ENCODE data around the gene AGAP3.
"Not testable (repeated sequence)": the region's sequence is repeated elsewhere in the genome, so short reads cannot be mapped to it uniquely, and the experiment has no call there.

Gene AGAP3

DNA sequence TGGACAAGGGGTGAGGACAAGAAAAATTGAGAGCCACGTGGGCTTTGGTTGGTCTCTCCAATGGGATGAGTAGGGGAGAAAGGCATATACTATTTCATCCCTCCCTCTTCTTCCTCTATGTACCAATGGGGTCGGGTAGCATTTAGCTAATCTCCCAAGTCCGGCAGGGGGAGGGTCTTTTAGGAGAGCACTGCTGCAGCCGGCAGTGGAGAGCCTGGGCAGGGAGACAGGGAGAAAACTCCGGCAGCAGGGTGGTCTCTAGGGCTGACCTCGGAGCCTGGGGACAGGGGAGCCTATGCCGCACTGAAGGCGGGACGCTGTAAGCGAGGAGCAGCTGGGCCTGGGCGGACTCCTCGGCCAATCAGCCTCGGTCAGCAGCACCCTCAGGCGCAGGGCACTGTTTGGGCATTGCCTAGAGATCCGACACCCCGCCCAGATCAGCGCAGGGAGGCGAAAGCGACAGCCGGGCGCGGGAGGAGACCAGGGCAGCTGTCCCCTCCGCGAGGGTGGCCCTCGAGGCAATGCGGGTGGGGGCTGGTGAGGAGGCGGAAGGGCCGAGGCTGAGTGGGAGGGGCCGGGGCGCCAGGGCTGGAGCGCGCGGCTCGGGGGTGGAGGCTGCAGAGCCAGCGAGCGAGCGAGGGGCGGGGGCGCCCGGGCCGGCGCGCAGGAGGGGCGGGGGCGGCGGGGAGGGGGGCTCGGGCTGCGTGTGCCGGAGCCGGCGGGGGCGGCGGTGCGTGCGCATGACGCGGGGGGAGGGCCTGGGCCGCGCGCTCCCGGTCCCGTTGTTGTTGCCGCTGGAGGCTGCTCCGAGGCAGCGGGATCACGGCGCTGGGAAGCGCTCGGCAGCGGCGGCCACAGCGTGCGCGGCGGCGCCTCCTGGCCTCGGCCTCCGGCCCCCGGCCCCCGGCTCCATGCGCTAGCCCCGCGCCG, at the start of gene AGAP3:
AGAP3 (plus strand) TSS at position 785 of the 930 bp plus-strand sequence. CDS start 267 bp downstream, outside the sequence.
- intact Hi-C loops (cut with DNase I): no loop called here
- peak; percentile 74 to 96 (median 90) for DNase-seq

DNA sequence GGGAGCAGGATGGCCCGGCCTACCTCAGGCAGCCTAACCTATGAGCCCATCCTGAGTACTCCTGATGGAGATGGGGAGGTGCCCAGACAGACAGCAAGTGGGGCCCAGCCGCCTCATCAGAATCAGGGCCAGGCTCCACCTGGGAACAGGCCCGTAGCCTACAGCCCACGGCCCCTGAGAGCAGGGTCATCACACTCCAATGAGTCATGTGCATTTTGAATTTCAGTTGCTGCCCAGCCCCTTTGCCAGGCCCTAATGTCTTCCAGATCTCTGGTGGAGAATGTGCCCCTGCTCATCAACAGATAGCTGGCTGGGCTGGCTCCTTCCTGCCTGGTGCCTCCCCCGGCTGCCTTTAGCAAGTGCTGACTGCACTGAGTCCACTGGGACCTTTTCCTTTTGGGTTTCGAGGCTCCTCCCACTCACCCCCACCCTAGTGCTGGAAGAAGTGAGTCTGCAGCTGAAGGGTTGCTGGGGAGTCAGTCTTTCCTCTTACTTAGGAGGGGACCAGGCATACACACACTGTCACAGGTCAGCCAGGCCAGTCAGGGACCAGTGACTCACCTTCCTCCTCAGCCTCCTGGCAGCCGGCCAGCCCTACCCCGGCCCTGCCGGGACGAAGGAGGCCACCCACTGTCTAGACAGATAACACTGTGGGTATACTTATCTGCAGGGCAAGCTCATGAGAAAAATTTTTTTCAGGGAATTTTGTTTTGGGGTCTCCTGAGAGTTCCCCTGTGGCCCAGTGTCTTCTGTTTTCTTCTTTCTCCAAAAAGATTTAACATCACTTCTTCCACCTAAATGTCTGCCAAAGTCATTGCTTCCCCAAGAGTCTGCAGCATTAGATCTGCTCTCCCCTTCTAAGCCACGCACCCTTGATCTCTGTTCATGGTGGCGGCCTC, 47.1 kb upstream of the AGAP3 start:
- intact Hi-C loops (cut with DNase I): no loop called here
- peak in 2 of 42 donors; percentile 47 to 56 for DNase-seq

DNA sequence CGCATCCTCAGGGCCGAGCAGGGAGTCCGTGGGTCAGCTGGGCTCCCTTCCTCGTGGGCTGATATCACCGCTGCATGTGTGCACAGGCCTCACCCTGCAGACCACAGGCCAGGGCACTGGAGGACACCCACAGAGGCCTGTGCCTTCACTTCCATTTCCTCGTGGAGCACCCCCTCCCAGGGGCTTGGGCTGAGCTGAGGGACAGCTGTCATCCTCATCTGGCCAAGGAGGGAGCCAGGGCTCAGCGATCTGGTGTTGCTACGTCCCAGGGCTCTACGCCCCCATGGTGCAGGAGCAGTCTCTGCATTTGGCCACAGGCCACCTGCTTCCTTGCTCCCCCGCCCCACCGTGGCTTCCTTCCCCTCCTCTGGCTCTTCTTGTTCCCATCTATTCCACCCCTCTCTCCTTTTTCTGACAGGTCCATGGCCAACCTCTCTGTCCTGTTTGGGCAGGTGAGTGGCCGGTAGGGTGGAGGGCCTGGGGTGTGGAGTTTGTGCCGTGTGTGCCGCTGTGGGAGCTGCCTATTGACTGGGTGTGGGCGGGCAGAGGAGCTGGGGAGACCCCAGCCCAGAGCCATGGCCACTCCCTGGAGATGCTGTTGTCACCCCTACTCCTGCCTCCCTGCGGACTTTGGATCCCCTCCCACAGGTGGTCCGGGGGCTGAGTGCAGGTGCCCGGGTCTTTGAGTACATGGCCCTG, 46.3 kb upstream of the AGAP3 start:
- intact Hi-C loops (cut with DNase I): no loop called here
- DNase-seq: no peak

DNA sequence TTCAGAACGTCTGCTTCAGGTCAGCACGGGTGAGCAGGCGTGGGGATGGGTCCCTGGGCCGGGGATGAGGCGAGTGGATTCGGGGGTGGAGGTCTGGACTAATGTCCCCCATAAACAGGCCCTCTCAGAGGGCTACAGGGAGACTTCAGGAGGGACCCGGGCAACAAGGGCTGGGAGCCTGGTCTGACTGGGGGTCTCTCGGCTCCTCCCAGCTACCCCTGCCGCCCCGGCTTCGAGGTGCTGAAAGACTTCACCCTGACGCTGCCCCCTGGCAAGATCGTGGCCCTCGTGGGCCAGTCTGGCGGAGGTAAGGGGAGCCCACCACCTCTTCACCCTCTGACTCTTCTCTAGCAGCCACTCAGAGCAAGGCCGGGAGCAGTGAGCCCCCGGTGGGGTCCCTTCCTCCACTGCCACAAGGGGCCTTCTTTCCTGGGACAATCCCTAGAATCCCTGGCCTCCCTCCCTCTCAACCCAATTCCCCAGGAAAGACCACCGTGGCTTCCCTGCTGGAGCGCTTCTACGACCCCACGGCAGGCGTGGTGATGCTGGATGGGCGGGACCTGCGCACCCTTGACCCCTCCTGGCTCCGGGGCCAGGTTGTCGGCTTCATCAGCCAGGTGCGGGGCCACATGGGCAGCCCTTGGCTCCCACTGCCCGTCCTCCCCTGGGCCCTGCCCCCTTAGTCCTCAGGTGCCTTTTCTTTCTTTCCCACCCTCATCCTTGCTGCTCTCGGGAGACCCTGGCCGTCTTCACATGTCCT, 45.5 kb upstream of the AGAP3 start:
- no peak for DNase-seq
- intact Hi-C loops (cut with DNase I): no loop called here

DNA sequence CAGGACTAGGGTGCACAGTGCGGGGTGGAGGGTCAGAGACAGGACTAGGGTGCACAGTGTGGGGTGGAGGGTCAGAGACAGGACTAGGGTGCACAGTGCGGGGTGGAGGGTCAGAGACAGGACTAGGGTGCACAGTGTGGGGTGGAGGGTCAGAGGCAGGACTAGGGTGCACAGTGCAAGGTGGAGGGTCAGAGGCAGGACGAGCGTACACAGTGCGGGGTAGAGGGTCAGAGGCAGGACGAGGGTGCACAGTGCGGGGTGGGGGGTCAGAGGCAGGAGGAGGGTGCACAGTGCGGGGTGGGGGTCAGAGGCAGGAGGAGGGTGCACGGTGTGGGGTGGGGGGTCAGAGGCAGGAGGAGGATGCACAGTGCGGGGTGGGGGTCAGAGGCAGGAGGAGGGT, 42.8 kb upstream of the AGAP3 start:
- intact Hi-C loops (cut with DNase I); DNase-seq: not testable (repeated sequence)

DNA sequence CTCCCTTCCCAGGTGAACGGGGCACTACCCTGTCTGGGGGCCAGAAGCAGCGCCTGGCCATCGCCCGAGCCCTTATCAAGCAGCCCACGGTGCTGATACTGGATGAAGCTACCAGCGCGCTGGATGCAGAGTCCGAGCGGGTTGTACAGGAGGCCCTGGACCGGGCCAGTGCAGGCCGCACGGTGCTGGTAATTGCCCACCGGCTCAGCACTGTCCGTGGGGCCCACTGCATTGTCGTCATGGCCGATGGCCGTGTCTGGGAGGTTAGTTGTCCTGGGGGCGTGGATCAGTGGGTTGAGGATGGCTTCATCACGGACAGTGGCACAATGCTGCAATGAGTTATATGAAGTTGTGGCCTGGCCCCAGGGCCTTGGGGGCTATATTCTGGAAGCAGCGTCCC, 42.3 kb upstream of the AGAP3 start:
- intact Hi-C loops (cut with DNase I): no loop called here
- DNase-seq: no peak

DNA sequence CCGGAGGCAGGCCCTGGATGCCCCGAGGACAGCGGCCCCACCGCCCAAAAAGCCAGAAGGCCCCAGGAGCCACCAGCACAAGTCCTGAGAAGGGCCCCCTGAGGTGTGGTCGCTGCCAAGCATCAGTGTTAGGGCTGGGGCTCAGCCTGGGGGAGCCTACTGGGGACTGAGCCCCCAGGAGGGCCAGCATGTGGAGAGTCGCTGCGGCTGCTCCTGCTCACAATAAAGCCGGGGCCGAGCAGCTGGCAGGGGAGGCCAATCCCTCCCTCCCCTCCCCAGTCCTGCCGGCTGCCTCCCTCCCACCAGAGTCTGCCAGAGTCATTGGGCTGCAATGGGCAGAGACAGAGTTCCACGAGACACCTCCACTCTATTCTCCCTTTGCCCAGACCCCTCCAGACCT, 41.0 kb upstream of the AGAP3 start:
- intact Hi-C loops (cut with DNase I): no loop called here

DNA sequence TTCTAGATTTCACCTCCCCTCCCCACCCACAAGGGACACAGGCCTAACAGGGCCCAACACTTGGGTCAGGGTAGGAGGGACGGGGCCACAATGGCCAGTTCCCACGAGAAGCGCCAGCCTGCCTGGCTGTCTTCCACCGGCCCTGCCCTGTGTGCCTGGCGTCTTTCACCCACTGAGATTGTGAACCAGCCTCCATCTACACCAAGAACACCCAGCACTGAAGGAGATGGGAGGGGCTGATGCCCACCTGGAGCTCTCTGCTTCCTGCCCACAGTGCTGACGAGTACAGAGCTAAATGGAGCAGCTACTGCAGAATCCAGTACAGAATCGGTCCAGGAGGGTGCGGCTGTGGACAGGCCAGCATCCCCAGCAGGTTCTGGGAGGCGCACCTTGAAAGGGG, 40.3 kb upstream of the AGAP3 start:
- DNase-seq: peak in 30 of 42 donors; percentile 26 to 85 (median 50)
- intact Hi-C loops (cut with DNase I): no loop called here

More for the DNA sequence above, 41.0 kb upstream of the AGAP3 start:
- DNase-seq: no peak

DNA sequence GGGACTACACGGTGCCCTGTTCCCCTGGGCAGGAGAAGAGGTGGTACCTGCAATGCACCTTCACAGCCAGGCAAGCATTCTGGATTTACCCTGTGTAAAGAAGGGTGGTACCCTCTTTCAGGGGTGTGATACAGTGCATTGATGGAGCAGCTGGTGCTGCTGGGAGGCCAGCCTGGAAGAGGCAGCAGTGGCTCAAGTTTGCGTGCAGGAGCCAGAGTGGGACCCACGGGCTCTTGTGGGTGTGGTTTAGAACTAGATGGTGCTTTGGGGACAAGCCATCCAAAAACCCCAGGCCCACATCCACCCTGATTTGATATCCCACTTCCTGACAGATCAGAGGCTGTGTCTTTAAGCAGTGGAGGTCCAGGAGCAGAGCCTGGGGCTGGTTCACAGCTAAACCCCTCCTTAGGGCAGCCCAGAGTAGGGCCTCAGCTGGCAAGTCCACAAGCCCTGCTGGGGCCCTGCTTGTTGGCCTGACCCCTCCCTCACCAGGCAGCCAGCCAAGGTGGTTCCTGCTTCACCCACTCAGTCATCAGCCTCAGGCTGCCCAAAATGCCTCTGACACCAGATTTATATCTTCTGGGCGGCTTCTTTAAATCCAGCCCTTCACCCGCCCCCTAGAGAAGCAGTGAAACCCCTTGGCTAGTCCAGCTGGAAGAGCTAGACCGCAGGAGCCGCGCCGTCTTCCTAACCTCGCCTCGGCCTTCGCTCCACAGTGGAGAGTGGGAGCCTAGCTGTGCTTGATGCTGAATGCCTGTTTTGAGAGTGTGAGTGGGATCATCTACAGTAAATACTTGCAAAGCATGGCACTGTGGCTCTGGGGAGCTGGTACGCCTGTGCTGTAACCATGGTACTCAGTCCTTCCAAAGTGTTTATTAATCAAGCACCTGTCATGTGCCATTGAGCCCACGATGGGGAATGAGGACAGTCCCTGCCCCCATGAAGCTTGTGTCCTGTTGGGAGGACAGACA, 39.4 kb upstream of the AGAP3 start:
- peak in 5 of 42 donors; percentile 18 to 60 (median 35) for DNase-seq
- intact Hi-C loops (cut with DNase I): no loop called here

DNA sequence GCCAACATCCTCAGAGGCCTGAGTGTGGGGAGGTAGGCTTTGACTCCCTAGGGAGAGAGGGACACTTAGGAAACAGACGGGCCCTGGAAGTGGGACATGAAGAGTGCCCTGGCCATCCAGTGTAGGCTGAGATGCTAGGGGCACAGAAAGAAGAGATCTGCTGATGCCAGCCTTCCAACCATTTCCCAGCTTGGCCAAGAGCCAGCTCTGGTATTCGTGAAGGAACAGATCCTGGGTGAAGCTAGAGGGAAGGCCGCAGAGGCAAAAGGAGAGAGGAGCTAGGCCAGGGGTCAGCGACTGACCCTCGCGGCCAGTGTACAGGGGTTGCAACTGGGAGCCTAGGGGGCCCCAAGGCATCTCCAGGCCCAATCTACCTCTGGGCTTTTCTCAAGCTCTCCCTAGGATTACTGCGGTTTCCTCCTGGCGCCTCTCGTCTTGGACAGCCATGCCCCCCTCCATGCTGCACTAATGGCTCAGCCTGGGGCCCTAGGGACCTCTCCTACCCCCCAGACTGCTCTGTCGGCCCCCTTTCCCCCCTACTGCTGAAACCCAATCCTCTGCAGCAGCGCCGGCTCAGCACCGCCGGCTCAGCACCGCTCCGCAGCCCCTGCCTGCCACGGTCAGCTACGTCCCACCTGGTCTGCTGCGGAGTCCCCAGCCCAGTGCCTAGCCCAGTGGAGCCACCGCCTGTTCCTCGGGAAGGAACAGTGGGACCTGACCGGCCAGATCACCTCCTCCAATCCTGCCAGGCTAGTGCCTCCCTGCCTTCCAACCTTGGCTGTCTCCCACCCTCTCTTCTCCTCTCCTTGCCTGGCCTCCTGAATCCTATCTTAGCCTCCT, 38.1 kb upstream of the AGAP3 start, which contains the start of gene ASIC3:
ASIC3 (plus strand) TSS at position 556 of the 840 bp plus-strand sequence. CDS start 355 bp downstream, outside the sequence.
- DNase-seq: no peak
- intact Hi-C loops (cut with DNase I): no loop called here

DNA sequence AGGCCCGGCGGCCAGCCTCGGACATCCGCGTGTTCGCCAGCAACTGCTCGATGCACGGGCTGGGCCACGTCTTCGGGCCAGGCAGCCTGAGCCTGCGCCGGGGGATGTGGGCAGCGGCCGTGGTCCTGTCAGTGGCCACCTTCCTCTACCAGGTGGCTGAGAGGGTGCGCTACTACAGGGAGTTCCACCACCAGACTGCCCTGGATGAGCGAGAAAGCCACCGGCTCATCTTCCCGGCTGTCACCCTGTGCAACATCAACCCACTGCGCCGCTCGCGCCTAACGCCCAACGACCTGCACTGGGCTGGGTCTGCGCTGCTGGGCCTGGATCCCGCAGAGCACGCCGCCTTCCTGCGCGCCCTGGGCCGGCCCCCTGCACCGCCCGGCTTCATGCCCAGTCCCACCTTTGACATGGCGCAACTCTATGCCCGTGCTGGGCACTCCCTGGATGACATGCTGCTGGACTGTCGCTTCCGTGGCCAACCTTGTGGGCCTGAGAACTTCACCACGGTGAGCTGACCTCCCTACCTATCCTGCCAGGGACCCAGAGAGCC, 37.3 kb upstream of the AGAP3 start:
- no peak for DNase-seq
- intact Hi-C loops (cut with DNase I): no loop called here

DNA sequence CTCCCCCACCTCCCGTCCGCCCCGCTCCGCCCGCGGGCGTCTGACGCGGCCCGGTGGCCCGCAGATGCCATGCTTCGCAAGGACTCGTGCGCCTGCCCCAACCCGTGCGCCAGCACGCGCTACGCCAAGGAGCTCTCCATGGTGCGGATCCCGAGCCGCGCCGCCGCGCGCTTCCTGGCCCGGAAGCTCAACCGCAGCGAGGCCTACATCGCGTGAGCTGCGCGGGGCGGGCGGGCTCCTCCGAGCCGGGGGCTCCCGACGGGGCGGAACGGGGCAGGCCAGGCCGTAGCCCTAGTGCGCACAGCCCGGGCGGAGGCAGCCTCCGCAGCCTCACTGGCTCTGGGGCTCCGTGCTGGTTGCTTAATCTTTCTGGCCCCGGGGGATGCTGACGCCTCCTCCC, 35.2 kb upstream of the AGAP3 start:
- DNase-seq: peak in 40 of 42 donors; percentile 40 to 81 (median 62)
- intact Hi-C loops (cut with DNase I): no loop called here

DNA sequence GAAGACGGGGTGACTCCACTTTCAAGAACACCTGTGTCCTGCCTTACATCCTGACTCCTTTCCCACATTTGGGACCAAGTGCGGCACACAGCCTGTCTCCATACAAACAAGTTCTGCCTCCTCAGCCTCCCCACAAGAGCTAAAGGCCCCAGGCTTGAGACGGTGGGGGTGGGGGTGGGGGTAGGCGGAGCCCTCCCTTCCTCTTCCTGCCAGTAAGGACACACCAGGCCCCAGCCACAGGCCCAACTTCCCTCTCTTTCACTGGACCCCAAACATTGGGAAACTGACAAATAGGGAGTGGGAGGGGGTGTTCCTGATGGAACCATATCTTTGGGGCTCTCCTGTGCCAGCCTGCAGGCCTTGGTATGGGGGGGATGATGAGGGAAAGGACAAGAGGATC, 33.2 kb upstream of the AGAP3 start:
- DNase-seq: no peak
- intact Hi-C loops (cut with DNase I): no loop called here

DNA sequence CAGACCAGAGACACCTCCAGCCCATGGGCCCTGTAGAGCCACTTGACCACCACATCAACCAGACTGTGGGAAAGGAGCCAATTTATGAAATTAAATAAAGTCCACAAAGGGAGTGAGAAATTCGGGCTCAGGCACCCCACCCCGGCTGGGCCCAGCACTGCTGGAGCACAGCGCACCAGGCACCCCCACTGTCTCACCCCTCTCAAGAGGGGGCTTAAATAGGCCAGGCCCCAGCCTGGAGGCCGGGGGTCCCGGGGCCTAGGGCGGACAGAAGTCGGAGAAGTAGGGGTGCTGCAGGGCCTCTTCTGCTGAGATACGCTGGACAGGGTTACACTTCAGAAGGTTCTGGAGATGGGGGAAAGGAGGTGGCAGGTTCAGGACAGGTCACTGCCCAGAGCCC, 32.5 kb upstream of the AGAP3 start:
- intact Hi-C loops (cut with DNase I): no loop called here
- DNase-seq: no peak

DNA sequence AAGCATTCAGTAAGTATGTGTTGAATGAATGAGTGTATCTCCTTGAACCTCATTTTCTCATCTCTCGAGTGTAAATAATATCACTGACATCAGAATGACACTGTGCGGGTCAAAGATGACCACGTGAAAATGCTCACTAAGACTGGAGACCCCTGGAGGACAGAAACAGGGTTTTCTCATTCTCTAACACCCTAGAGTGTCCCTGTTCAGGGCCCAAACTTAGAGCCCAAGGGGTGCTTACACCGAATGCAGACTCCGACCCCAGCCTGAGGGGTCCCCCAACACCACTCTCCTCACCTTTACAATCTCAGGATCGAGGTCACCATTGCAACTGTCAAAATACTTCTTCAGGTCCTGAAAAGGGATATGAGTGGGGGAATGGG, 30.0 kb upstream of the AGAP3 start:
- intact Hi-C loops (cut with DNase I): loop anchor here (2.0 kb wide), 1 partner anchor 27 kb away; the partner anchor contains the start of gene ABCB8
- no peak for DNase-seq
